ENCODE data around the gene DOCK7.
A peak's percentile ranks its signal among the peaks of the same experiment; 100 is the strongest.

Gene DOCK7

DNA sequence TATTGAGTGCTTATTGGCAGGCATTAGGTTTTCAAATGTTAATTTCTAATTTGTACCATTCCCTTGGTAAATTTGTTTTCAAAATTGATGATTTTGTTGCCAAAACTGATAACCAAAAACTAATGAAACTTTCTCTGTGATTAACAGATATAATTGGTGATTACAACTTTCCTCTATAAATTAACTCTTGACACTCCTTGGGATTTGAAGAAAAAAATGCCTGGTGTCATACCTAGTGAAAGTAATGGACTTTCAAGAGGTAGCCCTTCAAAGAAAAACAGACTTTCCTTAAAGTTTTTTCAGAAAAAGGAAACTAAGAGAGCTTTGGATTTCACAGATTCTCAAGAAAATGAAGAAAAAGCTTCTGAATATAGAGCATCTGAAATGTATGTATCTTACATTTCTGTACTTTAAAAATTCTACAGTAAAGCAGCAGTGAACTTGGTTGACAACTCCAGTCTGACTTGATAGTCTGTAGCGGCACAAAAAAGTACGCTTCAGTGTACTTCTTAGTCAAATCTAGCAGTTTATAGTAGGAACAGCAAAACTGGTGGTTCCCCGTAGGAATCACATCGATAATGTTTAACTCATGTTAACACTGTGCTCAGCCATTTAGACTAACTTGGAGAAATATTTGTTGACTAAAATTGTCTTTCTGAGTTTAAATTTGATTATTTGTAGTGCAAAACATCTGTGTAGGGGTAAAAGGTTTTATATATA, 248.4 kb downstream of the DOCK7 start:
- no peak for DNase-seq

DNA sequence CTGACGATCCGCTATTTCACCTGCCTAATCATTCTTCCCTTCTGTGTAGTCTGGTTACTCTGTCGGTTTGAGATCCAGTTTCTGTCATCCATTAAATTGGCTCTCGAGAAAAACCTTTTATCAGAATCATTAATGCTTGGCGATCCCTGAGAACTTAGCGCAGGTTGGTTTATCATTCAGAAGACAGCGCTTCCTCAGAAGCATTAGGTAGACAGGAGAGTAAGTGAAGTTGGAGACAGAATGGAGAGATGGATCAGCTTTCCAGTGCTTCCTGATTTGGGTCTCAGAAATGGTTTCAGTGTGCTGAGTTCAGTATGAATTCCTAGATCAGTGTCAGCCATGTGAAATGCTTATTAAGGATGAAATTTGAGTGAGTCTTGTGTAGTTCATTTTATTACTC, 250.0 kb downstream of the DOCK7 start:
- DNase-seq: no peak

DNA sequence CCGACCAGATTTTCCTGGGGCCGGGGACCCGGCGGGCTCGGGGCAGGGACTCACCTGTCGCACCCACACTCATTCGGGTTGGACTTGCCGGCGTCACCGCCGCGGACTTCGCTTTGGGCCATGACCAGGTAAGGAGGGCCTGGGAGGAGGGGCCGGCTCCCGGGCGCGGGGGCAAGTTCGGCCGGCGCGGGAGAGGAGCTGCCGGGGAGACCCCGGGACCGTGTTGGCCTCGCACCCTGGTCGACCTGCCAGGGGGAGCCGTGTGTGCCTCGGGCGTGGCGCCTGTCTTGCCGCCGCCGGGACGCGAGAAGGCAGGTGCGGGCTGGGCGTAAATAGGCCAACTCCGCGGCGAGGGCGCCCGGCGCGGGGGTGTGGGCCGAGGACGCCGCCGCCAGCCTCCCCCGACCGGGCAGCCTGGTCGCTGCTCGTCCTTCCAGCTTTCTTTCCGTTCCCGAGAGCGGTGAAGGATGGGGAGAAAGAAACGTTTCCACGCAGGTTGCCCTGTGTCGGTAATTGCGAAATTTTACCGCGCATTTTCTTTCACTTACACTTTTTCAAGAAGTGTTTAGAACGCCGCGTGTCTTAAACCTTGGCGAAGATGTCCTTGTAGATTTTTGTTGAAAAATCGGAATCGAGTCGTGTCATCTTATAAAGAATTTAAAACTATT, 250.8 kb downstream of the DOCK7 start:
- peak; percentile 6 to 47 for DNase-seq

DNA sequence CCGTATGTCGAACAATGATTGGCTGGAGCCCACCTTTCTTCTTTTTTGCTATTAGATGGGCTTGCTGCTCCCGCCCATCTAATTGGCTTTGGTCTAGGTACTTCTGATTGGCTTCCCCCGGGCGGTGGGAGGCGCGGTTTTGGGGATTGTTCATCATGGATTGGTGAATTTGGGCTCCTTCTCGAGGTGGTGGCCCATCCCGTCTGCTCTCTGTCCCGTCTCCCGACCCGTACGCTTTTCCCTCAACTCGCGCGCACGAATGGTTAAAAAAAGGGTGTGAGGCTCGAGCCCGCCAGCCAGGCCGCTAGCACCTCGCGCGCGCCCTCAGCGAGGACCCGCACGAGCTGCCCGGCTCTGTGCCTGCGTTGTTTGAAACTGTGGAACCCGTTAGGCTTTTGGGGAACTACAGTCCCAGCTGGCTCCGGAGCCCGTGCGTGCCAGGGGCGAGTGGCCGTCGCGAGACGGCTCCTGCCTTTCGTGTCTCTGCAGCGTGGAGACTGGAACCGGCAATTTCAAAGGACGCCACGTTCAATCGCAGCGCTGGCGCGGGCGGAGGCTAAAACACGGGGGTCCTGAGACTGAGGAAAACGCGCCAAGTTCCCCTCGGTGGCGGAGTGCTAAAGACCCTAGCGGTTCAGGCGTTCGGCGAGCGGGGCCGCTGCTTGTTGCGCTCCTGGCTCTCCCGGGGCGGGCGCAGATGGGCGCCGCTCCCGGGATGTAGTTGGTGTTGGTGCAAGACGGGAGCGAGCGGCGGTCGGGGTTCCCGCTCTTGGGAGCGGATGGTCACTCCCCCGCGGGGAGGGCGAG, 251.5 kb downstream of the DOCK7 start, which contains the start of gene USP1:
USP1 (plus strand) TSS at position 584 of the 807 bp plus-strand sequence. CDS start 2,819 bp downstream, outside the sequence.
- DNase-seq: peak; percentile 99 to 100

DNA sequence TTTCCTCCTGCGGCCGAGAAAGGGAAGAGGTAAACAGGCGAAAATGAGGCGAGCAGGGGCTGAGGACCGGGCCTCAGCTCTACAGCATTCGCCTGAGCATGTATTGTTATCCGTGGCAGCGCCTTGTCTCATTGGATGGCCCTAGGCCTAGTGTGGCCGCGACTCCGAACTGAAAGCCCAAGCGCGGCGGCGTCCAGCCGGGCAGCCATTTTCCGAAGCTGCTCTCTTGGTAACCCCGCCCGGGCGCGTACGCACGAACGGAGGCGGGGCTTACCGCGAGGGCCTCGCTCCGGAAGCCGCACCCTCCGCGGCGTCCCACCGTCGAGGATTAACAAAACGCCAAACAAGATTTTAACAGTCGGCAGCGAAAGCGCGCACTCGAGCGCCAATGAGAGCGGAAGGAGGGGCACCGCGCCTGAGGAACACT, 252.1 kb downstream of the DOCK7 start:
- DNase-seq: no peak

DNA sequence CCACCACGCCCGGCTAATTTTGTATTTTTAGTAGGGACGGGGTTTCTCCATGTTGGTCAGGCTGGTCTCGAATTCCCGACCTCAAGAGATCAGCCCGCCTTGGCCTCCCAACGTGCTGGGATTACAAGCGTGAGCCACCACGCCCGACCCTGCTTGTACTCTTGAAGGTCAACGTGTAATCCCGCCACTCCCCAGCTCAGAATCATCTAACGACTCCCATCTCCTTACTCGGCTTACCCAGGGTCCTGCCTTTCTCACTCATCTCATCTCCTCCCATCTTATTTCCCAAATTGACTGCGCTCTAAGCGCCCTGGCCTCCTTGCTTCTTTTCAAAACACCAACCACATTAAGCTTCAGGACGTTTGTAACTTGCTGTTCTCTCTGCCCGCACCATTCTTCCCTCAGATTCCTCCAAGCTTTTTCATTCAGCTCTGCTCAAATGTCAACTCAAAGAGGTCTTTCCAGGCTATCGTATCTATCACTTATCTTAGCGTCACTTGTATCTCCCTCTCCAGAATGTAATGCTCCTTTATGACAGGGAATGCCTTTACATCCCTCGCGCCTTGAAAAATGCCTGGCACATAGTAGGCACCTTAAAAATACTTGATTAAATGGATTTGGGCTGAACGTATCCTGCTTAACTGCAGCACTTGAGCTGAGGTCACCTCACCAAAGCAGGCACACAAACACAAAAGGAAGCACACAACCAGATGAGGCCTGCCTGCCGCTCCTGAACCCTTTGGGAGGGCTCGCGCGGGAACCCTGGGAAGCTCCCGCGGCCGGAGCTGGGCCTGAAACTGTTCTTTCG, 252.8 kb downstream of the DOCK7 start:
- no peak for DNase-seq

DNA sequence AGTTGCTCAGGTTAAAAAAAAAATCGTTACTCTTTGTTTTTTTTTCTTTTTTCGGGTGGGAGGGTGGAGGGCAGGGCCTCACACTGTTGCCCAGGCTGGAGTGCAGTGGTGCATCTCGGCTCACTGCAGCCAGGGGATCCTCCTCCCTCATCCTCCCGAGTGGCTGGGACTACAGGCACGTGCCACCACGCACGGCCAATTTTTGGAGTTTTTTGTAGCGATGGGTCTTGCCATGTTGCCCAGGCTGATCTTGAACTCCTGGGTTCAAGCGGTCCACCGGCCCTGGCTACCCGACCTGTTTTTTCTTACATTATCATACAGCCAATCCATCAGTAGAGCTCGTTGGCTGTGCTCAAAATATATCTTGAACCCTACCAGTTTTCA, 253.6 kb downstream of the DOCK7 start:
- DNase-seq: no peak

DNA sequence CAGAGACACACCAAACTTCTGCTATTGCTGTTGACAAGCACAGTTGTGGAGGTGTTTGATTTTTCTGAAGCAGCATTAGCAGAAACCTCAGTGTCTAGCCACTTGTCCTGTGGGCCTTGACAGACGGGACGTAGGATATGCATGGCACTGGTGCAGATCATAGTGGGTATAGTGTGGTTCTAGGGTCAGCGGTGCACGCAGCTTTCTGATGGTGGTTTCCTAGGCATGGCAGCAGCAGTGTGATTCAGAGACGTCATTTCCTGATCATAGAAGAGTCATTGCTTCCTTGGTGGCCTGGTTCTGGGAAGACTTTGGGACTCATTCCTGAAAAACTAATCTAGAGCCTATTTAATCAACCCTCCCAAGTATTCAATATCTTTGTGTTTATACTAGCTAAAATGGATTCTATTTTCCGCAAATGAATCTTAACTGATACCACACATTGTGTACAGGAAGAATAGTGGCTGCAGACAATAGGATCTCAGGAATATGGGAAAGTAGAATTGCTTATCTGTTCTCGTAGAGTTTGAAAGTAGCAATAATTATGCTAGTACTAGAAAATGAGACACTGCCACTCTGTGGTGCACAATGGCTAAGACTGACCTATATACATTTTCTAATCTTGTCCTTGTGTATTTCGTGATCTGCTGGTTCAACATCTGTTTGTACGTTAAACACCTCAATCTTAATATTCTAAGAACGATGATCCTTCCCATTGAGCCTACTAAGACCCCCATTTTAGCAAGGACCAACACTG, 254.1 kb downstream of the DOCK7 start:
- no peak for DNase-seq

DNA sequence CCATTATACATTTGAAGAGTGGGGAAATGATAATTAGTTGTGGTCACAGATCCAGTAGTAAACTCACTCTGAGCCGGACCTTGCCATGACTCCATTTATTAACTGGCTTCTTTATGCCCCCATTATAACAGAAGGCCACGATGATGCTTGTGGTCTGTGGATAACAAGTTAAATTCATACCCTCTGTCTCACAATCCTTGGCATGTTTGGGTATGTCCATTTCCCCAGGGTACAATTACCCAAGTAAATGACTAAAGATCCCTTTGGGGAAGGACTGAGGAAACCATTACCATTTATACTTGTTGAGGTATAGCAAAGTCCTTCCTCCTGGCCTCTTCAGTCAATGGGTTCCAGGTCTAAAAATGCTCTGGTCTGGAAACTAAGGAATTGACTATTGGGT, 258.6 kb downstream of the DOCK7 start:
- DNase-seq: no peak

DNA sequence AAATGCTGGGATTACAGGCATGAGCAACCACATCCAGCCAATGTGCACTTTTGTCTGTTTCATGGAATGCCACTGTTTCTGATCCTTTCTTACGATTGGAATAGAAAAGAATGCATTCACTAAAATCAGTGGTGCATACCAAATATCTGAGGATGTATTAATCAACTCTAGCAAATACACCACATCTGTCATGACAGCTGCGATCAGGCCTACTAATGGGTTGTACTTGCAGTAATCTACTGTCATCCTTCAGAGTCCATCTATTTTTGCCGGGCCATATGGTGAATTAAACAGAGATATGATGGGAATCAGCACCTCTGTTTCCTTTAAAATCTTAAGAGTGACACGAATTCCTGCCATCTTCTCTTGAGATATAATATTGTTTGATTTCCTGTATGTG, 259.8 kb downstream of the DOCK7 start:
- DNase-seq: no peak

DNA sequence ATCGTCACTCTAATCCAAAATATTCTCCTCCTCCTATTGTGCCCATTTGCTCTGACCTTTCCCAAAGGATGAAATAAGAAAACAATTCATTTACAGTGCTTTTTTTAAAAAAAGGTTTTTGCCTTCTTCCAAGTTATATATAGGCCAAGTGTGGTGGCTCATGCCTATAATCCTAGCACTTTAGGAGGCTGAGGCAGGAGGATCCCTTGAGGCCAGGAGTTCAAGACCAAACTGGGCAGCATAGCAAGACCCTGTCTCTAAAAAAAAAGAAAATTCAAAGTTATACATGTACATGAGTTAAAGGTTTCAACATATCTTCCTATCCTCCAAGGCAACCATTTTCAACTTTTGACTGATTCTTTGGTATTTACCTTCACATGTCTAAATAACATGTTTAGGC, 261.4 kb downstream of the DOCK7 start:
- DNase-seq: no peak

DNA sequence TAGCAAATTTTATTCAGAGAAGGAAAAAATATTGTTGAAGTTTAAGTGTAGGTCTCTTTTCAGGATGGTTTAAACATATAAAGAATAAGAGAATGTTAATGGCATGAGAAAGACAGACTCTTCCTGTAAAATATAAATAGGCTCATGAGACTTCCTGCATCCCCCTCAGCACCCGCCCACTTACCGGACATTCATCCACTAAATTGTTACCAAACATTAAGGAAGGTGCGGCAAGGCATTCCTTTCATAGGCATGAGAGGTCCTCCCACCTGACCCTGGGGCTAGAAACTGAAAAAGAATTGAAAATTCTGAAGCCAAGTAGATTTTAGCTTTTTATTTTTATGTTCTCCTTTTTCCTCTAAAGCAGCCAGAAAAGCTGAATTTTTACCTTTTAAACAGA, 261.9 kb downstream of the DOCK7 start:
- peak; percentile 35 to 56 for DNase-seq

DNA sequence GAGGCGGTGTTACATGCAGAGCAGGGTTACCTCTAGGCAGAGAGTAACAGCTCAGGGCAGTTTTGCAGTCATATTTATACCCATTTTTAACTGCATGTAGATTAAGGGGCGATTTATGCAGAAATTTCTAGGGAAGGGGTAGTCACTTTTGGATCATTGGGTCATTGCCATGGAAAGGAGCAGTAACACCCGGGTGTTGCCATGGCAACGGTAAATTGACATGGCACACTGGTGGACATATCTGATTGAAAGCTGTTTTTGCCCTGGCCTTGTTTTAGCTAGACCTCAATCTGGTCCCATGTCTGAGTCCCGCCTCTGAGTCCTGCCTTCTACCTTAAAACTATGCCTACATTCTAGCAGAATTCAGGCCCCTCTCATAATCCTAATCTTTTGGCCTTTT, 263.1 kb downstream of the DOCK7 start:
- DNase-seq: no peak

DNA sequence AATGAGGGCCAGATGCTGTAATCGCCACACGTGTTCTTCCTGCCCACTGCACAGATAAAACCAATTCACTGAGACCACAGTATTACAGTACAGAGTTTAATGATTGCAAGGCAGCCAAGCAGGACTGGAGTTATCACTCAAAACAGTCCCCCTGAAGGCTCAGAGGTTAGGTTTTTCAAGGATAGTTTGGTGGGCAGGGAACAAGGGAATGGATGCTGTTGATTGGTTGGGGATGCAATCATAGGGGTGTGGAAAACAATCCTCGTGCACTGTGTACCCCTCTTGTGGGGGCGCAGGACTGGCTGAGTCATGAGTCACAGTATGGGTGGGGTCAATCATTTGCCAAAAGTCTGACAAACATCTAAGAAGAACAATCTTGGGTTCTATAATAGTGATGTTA, 263.8 kb downstream of the DOCK7 start:
- peak; percentile 45 for DNase-seq

DNA sequence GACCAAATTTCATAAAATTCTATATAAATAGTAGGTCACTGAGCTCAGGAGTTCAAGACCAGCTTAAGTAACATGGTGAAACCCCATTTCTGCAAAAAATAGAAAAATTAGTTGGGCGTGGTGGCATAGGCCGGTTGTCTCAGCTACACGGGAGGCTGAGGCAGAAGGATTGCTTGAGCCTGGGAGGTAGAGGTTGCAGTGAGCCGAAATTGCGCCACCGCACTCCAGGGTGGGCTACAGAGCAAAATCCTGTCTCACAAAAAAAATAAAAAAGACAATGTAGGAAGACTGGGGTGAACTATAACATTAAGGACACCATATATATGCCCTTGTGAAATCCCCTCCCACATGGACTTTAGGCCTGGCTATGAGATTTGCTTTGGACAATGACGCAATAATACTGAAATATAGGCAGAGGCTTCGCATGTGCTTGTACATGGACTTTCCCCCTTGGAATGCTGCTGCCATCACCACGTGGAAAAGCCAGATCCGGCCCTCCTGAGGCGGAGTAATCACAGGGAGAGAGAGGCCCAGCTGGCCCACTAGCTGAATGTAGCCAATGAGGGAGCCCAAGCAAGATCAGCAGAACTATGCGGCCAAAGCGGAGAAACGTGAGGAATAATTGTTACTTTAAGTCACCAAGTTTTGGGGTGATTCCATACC, 264.5 kb downstream of the DOCK7 start:
- DNase-seq: peak; percentile 49 to 52

DNA sequence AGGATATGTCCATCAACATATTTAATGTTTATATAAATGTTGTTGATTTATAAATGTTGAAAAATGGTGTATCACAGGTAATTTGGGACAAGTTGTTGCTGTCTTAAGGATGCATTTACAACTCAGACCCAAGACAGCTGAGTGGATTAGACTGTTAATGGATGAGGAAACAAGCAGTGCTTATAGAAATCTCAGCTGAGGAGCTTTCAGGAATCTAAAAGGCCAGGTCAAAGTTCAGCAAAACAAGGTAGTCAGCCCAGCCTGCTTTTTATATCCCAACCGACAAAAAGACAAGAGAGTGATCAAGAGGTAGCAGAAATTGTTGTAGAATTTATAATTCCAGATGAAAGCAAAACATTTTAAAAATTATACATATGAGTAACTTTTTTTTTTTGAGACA, 268.0 kb downstream of the DOCK7 start:
- DNase-seq: no peak

DNA sequence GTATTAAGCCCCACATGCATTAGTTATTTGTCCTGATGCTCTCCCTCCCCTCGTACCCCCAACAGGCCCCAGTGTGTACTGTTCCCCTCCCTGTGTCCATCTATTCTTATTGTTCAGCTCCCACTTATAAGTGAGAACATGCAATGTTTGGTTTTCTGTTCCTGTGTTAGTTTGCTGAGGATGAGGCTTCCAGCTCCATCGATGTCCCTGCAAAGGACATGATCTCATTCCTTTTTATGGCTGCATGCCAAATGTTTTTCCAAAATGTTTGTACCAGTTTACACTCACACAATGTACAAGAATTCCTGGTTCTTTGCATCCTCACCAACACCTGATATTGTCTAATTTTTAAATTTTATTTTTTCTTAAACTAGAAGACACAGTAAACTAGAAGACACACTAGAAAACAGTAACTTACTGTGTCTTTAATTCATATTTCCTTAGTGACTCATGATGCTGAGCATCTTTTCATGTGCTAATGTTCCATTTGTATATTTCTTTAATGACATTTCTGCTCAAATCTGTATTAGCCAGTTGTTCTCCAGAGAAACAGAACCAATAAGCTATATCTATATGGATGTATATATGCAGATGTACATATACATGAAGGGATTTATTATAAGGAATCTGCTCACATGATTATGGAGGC, 270.7 kb downstream of the DOCK7 start:
- DNase-seq: no peak

DNA sequence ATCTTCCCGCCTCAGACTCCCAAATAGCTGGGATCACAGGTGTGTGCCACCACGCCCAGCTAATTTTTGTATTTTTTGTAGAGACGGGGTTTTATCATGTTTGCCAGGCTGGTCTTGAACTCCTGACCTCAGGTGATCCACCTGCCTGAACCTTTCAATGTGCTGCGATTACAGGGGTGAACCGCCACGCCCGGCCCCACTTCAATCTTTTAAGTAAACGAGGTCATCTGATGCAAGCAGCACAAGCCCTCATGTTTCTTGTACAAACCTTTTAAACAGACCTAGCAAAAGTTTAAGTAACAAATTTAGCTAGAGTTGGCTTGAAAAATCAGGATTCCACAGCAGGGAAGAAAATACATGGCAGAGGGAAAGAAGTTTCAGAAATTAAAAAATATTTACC, 272.5 kb downstream of the DOCK7 start:
- no peak for DNase-seq

DNA sequence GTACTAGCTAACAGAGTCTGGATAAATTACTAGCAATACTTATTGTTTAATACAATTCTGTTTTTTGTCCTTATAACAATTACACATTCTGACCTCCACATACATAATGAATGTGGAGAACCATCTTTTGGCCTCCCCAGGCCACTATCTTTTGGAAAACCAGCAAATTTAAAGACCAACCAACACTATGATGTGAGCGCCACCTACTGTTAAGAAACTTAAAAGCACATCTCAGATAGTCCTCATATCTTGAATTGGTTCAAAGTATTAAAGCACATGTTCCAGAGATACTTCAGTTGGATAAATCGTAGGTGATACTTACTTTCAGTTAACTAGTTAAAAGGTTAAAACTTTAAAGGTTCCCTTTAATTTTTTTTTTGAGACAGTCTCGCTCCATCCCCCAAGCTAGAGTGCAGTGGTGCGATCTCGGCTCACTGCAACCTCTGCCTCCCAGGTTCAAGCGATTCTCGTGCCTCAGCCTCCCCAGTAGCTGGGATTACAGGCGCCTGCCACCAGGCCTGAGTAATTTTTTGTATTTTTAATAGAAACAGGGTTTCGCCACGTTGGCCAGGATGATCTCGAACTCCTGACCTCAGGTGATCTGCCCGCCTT, 280.7 kb downstream of the DOCK7 start:
- DNase-seq: peak; percentile 57 to 65

DNA sequence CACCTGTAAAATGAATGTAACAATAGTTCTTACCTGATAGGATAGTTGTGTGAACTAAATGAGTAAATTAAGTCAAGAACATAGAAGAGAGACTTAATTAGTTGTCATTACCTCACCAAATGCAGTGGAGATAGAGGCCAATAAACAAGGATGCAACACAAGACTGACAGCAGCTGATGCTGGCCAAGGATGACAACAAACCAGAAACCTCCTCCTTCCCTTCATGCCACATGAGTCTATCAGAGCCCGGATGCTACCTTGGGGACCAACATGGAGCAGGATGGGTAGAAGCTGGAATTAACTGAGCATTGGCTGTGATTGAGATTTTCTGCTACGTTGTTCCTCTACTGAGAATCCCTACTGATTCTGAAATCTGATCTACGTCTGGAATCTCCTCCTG, 281.6 kb downstream of the DOCK7 start:
- DNase-seq: no peak
